ENCODE data around the gene ZNF736.
A peak's percentile ranks its signal among the peaks of the same experiment; 100 is the strongest.
"Not testable (repeated sequence)": the region's sequence is repeated elsewhere in the genome, so short reads cannot be mapped to it uniquely, and the experiment has no call there.

The ZNF736 gene

DNA sequence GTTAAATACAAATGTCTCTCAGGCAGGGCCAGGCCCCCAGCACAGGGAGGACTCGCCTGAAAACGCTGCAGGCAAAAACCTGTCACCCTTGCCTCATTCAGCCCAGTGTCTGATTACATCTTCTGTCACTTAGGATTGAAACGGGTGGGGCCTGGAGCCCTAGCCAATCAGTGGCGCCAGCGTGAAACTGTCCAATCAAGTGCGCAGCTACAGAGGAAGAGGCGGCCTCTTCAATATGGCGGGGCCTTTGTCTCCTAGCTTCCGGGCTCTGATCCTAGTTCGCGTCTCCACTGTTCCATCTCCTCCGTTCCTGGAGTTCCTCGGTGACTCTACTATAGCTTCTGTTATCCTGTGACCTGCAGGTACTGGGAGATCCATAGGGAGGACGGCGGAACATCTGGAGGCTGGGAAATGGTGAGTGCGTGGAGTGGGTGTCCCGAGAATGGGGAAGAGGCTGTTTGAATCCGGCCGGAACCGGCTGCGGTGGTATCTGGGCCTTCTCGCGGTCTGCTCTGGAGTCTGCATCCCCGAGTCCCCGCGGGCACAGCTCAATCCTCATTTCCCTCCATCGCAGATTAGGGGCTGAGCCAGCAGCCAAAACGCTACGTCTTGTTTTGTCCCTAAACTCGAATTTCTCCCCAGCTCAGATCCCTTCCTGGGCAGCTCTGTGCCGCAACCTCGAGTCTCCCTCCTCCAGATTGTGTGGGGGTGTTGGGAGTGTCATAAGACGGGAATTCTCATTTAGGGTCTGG is at the start of gene ZNF736:
Gene ZNF736, plus strand, starts transcription at position 222 of the 752 bp plus-strand sequence. Its CDS starts 190 bp downstream, at position 412.
- DNase-seq (ENCODE audit: low spot score) = peak; percentile 99

- no peak for DNase-seq (ENCODE audit: low spot score)
Observed at GRCh38 chr7:64266341-64266919, 47.3 kb upstream of the ZNF736 start.

GRCh38 chr7:64277630-64278029 is 36.1 kb upstream of the ZNF736 start:
- DNase-seq (ENCODE audit: low spot score) = peak; percentile 45

DNA sequence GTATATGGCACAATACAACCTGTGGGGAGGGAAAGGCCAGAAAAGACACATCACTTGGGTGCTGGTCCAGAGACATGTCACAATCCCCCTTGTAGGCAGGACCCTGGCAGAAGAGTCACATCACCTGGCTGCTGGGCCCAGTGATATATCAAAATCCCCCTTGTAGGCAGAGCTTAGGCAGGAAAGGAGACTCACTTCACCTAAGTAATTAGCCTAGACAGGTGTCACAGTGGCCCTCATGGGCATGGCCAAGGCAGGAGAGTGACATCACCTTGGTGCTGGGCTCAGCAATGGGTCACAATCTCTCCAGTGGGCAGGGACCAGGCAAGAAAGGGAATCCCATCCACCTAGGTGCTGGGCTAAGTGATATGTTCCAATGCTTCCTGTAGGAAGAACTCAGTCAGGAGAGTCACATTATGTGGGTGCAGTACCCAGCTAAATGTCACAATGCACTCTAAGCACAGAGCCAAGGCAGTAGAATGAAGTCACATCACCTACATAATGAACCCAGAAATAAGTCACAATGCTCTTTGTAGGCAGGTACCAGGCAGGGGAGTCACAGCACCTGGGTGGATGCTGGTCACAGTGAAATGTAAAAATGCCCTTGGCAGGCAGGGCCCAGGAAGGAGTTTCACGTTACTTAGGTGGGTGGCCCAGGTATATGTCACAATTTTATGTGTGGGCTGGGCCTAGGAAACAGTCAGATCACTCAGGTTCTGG is 18.9 kb upstream of the ZNF736 start:
- no peak for DNase-seq (ENCODE audit: low spot score)

GRCh38 chr7:64297418-64297817 is 16.3 kb upstream of the ZNF736 start:
- DNase-seq (ENCODE audit: low spot score) = not testable (repeated sequence)

GRCh38 chr7:64300641-64301405 is 12.9 kb upstream of the ZNF736 start:
- DNase-seq (ENCODE audit: low spot score) = no peak

- DNase-seq (ENCODE audit: low spot score) = peak; percentile 99
Observed at GRCh38 chr7:64307254-64308015, 6.3 kb upstream of the ZNF736 start.

GRCh38 chr7:64308016-64308270 is 5.8 kb upstream of the ZNF736 start:
- no peak for DNase-seq (ENCODE audit: low spot score)

DNA sequence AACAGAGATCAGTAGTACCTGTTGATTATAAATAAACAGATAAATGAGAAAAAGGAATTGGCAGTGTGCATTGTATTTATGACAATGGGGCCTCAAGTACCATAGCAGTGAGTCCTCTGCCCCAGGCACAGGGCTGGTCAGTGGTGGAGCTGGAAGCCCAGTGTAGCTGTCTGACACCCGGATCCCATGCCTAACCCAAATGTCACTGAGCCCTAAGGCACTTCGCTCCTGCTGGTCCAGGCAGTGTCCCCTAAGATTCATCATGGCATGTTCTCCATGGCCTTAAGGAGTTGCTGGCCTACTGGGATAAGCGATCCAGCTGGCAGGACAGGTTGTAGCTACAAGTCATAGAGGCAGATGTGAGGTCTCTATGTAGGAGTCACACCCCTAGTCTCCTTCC is 3.3 kb upstream of the ZNF736 start:
- DNase-seq (ENCODE audit: low spot score) = no peak

- no peak for DNase-seq (ENCODE audit: low spot score)
Observed at GRCh38 chr7:64312826-64313225, 935 bp upstream of the ZNF736 start.

DNA sequence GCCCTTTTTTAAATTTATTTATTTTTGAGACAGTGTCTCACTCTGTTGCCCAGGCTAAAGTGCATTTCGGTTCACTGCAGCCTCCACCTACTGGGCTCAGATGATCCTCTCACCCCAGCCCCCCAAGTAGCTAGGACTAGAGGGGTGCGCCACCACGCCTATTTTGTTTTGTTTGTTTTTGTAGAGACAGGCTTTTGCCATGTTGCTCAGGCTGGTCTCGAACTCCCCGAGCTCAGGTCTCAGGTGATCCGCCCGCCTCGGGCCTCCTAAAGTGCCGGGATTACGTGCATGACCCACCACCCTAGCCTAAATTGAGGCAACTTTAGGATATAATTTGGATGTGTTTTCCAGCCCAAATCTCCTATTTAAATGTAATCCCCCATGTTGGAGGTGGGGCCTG is 805 bp downstream of the ZNF736 start:
- peak; percentile 64 for DNase-seq (ENCODE audit: low spot score)

- DNase-seq (ENCODE audit: low spot score) = peak; percentile 75
Observed at GRCh38 chr7:64316031-64316742, 2.4 kb downstream of the ZNF736 start.

GRCh38 chr7:64320547-64321513 is 7.1 kb downstream of the ZNF736 start:
- DNase-seq (ENCODE audit: low spot score) = peak; percentile 83

DNA sequence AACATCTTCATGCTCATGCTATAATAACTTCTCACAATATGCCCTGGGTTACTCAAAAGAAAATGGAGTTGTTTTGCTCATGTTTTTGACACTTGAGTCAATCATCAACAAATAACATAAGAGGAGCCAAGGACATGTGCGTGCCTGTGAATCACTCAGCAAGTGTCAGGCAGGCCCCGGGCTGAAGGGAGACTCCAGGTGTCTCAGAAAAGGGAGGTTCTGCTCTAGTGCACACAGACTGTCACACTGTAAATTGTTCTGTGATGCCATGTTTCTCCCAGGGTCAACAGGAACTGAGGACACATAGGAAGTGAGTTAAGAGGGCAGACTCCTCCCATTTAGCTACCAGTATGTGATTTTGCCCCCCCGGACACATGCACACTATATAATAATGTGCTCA is 10.4 kb downstream of the ZNF736 start:
- peak; percentile 58 for DNase-seq (ENCODE audit: low spot score)

GRCh38 chr7:64348713-64349210 is 35.0 kb downstream of the ZNF736 start:
- not testable (repeated sequence) for DNase-seq (ENCODE audit: low spot score)

DNA sequence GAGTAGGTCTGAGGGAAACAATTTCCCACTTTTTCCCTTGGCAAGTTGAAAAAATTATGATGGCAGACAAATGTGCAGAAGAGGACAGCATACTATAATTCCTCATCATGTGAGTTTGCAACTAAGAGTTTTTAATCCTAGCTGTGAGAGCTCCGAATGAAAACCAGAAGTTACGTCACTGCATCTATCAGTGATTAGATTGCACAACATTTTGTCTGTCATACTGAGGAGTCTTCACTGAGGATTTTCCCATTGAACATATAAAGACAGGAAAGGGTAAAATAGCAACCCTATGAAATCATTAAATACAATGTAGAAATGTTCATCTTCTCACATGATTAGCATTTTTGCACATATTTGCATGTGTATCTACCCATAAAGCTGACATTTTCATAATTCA is 45.8 kb downstream of the ZNF736 start:
- no peak for DNase-seq (ENCODE audit: low spot score)

GRCh38 chr7:64371116-64371515 is 57.4 kb downstream of the ZNF736 start:
- DNase-seq (ENCODE audit: low spot score) = no peak

- DNase-seq (ENCODE audit: low spot score) = no peak
Observed at GRCh38 chr7:64373017-64373416, 59.3 kb downstream of the ZNF736 start.

DNA sequence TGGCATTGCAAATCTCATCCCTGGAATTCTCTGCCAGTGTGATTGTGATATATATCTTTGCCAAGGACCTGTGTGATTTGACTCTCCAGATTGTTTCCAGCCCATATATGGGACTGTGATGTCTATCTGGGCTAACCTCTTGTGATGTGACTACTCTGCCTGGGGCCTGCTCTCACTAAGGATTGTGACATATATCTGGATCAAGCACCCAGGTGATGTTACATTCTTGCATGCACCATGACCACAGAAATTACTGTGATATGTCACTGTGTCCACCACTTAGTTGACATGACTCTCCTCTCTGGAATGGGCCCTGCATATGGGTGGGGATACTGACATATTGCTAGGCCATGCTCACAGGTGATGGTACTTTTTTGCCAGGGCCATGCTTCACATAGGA is 86.6 kb downstream of the ZNF736 start:
- DNase-seq (ENCODE audit: low spot score) = no peak

All from NAMALWA (cell line).